Spleen (tissue), 11 donors: ENCODE results near the gene OGT. TPM values are rescaled to one million over a fixed set of nuclear protein-coding genes. Genes with fewer than 3 reads are reported as not detected.
A peak's percentile ranks its signal among the peaks of the same experiment; 100 is the strongest.

Source experiments
- DNase-seq: peaks from one replicate; pipeline ENCODE4 v3.0.0-alpha.2; 2020
- H3K27ac ChIP-seq, 8 donors: fragments of 200-600 bp; sonication (generic) in 7 of 8; 1 replicate in 4 of 8; 2 replicates in 4 of 8; pipeline versions ENCODE4 v1.5.0 to v1.8.0; 2016 to 2021; ENCODE audit warnings: inconsistent platforms in 4 of 8, mild to moderate bottlenecking in 4 of 8, moderate library complexity in 1 of 8
- H3K27me3 ChIP-seq, 7 donors: fragments of 200-600 bp; sonication (generic) in 6 of 7; replicated peaks in 1 of 7; 1 replicate in 4 of 7; 2 replicates in 3 of 7; pipeline versions ENCODE4 v1.5.0 to v1.8.0; 2016 to 2021; ENCODE audit warnings: inconsistent platforms in 3 of 7, mild to moderate bottlenecking in 1 of 7
- H3K36me3 ChIP-seq, 6 donors: fragments of 200-600 bp; sonication (generic) in 5 of 6; 1 replicate in 4 of 6; 2 replicates in 2 of 6; pipeline versions ENCODE4 v1.5.0 to v1.8.0; 2016 to 2021; ENCODE audit warnings: inconsistent platforms in 2 of 6
- H3K4me1 ChIP-seq, 6 donors: fragments of 200-600 bp; sonication (generic) in 5 of 6; 1 replicate in 3 of 6; 2 replicates in 3 of 6; pipeline versions ENCODE4 v1.5.0 to v1.8.0; 2016 to 2021; ENCODE audit warnings: inconsistent platforms in 3 of 6
- H3K4me3 ChIP-seq, 8 donors: fragments of 200-600 bp; sonication (generic) in 7 of 8; 1 replicate in 4 of 8; 2 replicates in 4 of 8; pipeline versions ENCODE4 v1.5.0 to v1.8.0; 2016 to 2021; ENCODE audit warnings: inconsistent platforms in 4 of 8, mild to moderate bottlenecking in 4 of 8, moderate library complexity in 2 of 8
- H3K9me3 ChIP-seq, 8 donors: fragments of 200-600 bp; sonication (generic) in 7 of 8; 1 replicate in 4 of 8; 2 replicates in 4 of 8; pipeline versions ENCODE4 v1.5.0 to v1.8.0; 2016 to 2021; ENCODE audit warnings: inconsistent platforms in 4 of 8
- CTCF ChIP-seq, 11 experiments: fragments of 200-600 bp in 7 of 11; fragments of 450-650 bp in 4 of 11; sonication (generic) in 4 of 11; IDR thresholded peaks in 8 of 11; conservative IDR thresholded peaks in 3 of 11; 1 replicate in 7 of 11; 2 replicates in 4 of 11; pipeline versions ENCODE4 v1.4.0 to v1.8.0; 2016 to 2021; ENCODE audit warnings: antibody characterized with exemption in 11 of 11, inconsistent platforms in 4 of 11, mild to moderate bottlenecking in 1 of 11
- POLR2A ChIP-seq, 3 donors: fragments of 450-650 bp; IDR thresholded peaks; one replicate each; pipeline ENCODE4 v1.5.1; 2017; ENCODE audit warnings: antibody characterized with exemption in 3 of 3, mild to moderate bottlenecking in 1 of 3
- POLR2AphosphoS5 ChIP-seq, 3 donors: sonication (generic); formaldehyde crosslinking; IDR thresholded peaks; one replicate each; pipeline ENCODE4 v1.5.1; 2017; ENCODE audit warnings: antibody characterized with exemption in 3 of 3
- WGBS, 5 donors: extraction: QIAGEN DNeasy Blood & Tissue Kit in 3 of 5; methylation state at CpG; one replicate each; pipeline versions ENCODE4 v1.1.5 to v1.1.7; 2013 to 2018; 5-methylcytosine and 5-hydroxymethylcytosine counted together
- intact Hi-C: fragments of 100-400 bp; cut with DNase I; formaldehyde crosslinking; loops from one replicate; pipeline ENCODE4 v1.15.0; 2023; ENCODE audit warnings: low total_unique reads
- polyA plus RNA-seq, 3 donors: library from polyadenylated mRNA; stranded (reverse); fragments of 200-250 nt; gene quantifications; one replicate each; pipeline ENCODE4 v1.2.1, GENCODE V29; 2013
- total RNA-seq, 7 donors: library from RNA; depleted of rRNA in 3 of 7; stranded (reverse); fragments of >200 nt in 3 of 7; fragmentation: NEBNext Ultra II Directional in 4 of 7; extraction: Animal tissue kit (Norgen Biotek cat#: 25700) in 4 of 7; gene quantifications; one replicate each; pipeline versions ENCODE4 v1.1.0 to v1.2.1, GENCODE V29; 2016 to 2021
- donor health status: healthy with polysubstance abuse.
- donor health status: DM: no; HTN: no; CAD: no; lungs with moderate emphysema.
- donor health status: DM: no; HTN: no; CAD: no.
- donor health status: Bipolar disorder and iron deficiency.
- donor health status: healthy.
- donor health status: DM: no; HTN: no; CAD: no.
- donor health status: DM: yes; HTN: yes; CAD: no.

OGT gene
- total and polyA plus RNA-seq, 10 donors, result 76.8 to 393 (median 233) TPM

GRCh38 chrX:71533516-71533850 lies 579 bp downstream of the OGT start:
- Histone ChIP-seq H3K27me3 (no peaks in the 10 kb centered on the region), H3K9me3 (peaks cover 0 to 5% (median 0%) of the 10 kb centered on the region in 8 donors), H3K36me3 (peaks cover 0 to 16% (median 0%) of the 10 kb centered on the region in 6 donors), H3K27ac (peak overlapping the region; percentile 71 to 96 (median 94)), H3K4me1 (peaks cover 0 to 45% (median 26%) of the 10 kb centered on the region in 6 donors), H3K4me3 (peak overlapping the region; percentile 50 to 78 (median 64))
- WGBS, 5 donors, result 0 to 32% (median 0%) methylated on average over 12 of the region's 12 CpGs
- DNase-seq, result no peak
- intact Hi-C loops, result no loop called here
- TF ChIP-seq POLR2AphosphoS5 (IDR thresholded peaks at IDR 0.05), result no peak
- TF ChIP-seq POLR2A (IDR thresholded peaks at IDR 0.05), result no peak
- TF ChIP-seq CTCF (IDR thresholded peaks at IDR 0.05 in 8 of 11, conservative IDR thresholded peaks at IDR 0.05 in 3 of 11), result no peak

GRCh38 chrX:71533851-71534561 lies 1.1 kb downstream of the OGT start:
- WGBS, 5 donors, result 0 to 30% (median 0%) methylated on average over 27 to 31 of the region's 31 CpGs
- H3K9me3 ChIP-seq, result peaks cover 0 to under 1% (median 0%) of the 10 kb centered on the region in 8 donors
- H3K4me3 ChIP-seq, result peak overlapping the region; percentile 50 to 78 (median 64)
- DNase-seq, result peak; percentile 84
- H3K36me3 ChIP-seq, result peaks cover 0 to 19% (median 0%) of the 10 kb centered on the region in 6 donors
- TF ChIP-seq CTCF (IDR thresholded peaks at IDR 0.05 in 8 of 11, conservative IDR thresholded peaks at IDR 0.05 in 3 of 11), result no peak
- peak; percentile 42 to 71 (median 54) for TF ChIP-seq POLR2AphosphoS5 (IDR thresholded peaks at IDR 0.05)
- H3K27me3 ChIP-seq, result no peaks in the 10 kb centered on the region
- intact Hi-C loops, result no loop called here
- H3K27ac ChIP-seq, result peak overlapping the region; percentile 71 to 96 (median 94)
- peaks cover 0 to 50% (median 31%) of the 10 kb centered on the region in 6 donors for H3K4me1 ChIP-seq

- Histone ChIP-seq H3K36me3 (peaks cover 0 to 26% (median 0%) of the 10 kb centered on the region in 6 donors), H3K9me3 (no peaks in the 10 kb centered on the region), H3K27me3 (no peaks in the 10 kb centered on the region), H3K27ac (peak overlapping the region; percentile 71 to 96 (median 94)), H3K4me1 (peaks cover 7 to 60% (median 41%) of the 10 kb centered on the region in 6 donors), H3K4me3 (peak overlapping the region; percentile 50 to 78 (median 64))
- DNase-seq, result no peak
- no peak for TF ChIP-seq CTCF (IDR thresholded peaks at IDR 0.05 in 8 of 11, conservative IDR thresholded peaks at IDR 0.05 in 3 of 11)
- TF ChIP-seq POLR2AphosphoS5 (IDR thresholded peaks at IDR 0.05), result no peak
- TF ChIP-seq POLR2A (IDR thresholded peaks at IDR 0.05), result no peak
- intact Hi-C loops, result no loop called here
- WGBS, 5 donors, result 2 to 29% (median 4%) methylated on average over 9 of the region's 9 CpGs
These were observed 2.1 kb downstream of the OGT start for GRCh38 chrX:71534773-71535544.

GRCh38 chrX:71536285-71536684 lies 3.4 kb downstream of the OGT start:
- TF ChIP-seq POLR2A (IDR thresholded peaks at IDR 0.05), result no peak
- no peak for TF ChIP-seq CTCF (IDR thresholded peaks at IDR 0.05 in 8 of 11, conservative IDR thresholded peaks at IDR 0.05 in 3 of 11)
- TF ChIP-seq POLR2AphosphoS5 (IDR thresholded peaks at IDR 0.05), result no peak
- intact Hi-C loops, result no loop called here
- 3 to 47% (median 12%) methylated on average over 5 of the region's 5 CpGs for WGBS, 5 donors

More at GRCh38 chrX:71536285-71536684, 3.4 kb downstream of the OGT start:
- H3K27ac ChIP-seq, result peak overlapping the region in 4 of 8 donors; percentile 4 to 94 (median 36)
- H3K4me1 ChIP-seq, result peaks cover 19 to 73% (median 54%) of the 10 kb centered on the region in 6 donors
- H3K36me3 ChIP-seq, result peaks cover 0 to 27% (median 0%) of the 10 kb centered on the region in 6 donors
- H3K4me3 ChIP-seq, result peak overlapping the region in 6 of 8 donors; percentile 21 to 78 (median 66)
- no peak for DNase-seq
- H3K27me3 ChIP-seq, result no peaks in the 10 kb centered on the region
- no peaks in the 10 kb centered on the region for H3K9me3 ChIP-seq
